ENCODE data around the gene LOX.

The LOX gene

GRCh38 chr5:122051569-122051968 is 26.5 kb downstream of the LOX start:
- TF ChIP-seq CTCF (conservative IDR thresholded peaks at IDR 0.05): no peak
- no peak for TF ChIP-seq ZFX (IDR thresholded peaks at IDR 0.05)

GRCh38 chr5:122050959-122051358 is 27.1 kb downstream of the LOX start:
- no peak for TF ChIP-seq CTCF (conservative IDR thresholded peaks at IDR 0.05)
- no peak for TF ChIP-seq ZFX (IDR thresholded peaks at IDR 0.05)
- H3K27ac ChIP-seq: no peak overlapping the region

More at GRCh38 chr5:122051569-122051968, 26.5 kb downstream of the LOX start:
- H3K27ac ChIP-seq: no peak overlapping the region

GRCh38 chr5:122040636-122041302 is 37.3 kb downstream of the LOX start:
- TF ChIP-seq ZFX (IDR thresholded peaks at IDR 0.05) (no peak), CTCF (conservative IDR thresholded peaks at IDR 0.05) (no peak)
- H3K27ac ChIP-seq: no peak overlapping the region

GRCh38 chr5:122036326-122036725 is 41.7 kb downstream of the LOX start:
- TF ChIP-seq CTCF (conservative IDR thresholded peaks at IDR 0.05) (no peak), ZFX (IDR thresholded peaks at IDR 0.05) (no peak)
- H3K27ac ChIP-seq: no peak overlapping the region

- TF ChIP-seq CTCF (conservative IDR thresholded peaks at IDR 0.05) (no peak), ZFX (IDR thresholded peaks at IDR 0.05) (no peak)
- no peak overlapping the region for H3K27ac ChIP-seq
These were observed 42.1 kb downstream of the LOX start for GRCh38 chr5:122035913-122036312.

GRCh38 chr5:122031836-122032235 is 46.2 kb downstream of the LOX start:
- no peak for TF ChIP-seq ZFX (IDR thresholded peaks at IDR 0.05)
- TF ChIP-seq CTCF (conservative IDR thresholded peaks at IDR 0.05): no peak
- no peak overlapping the region for H3K27ac ChIP-seq

GRCh38 chr5:122030251-122030650 is 47.8 kb downstream of the LOX start:
- TF ChIP-seq ZFX (IDR thresholded peaks at IDR 0.05) (no peak), CTCF (conservative IDR thresholded peaks at IDR 0.05) (no peak)
- H3K27ac ChIP-seq: no peak overlapping the region
